Peyer's patch (tissue), 4 donors: Measurements from ENCODE around the gene TCEAL1.

Experiments
- CTCF ChIP-seq, 6 experiments: fragments of 450-650 bp in 4 of 6; fragments of 200-600 bp in 2 of 6; sonication (generic) in 1 of 6; IDR thresholded peaks; one replicate each; pipeline ENCODE4 v1.5.1; 2017 to 2019; ENCODE audit warnings: antibody characterized with exemption in 6 of 6, mild to moderate bottlenecking in 3 of 6, moderate library complexity in 1 of 6
- POLR2A ChIP-seq, 2 donors: fragments of 450-650 bp; IDR thresholded peaks; one replicate each; pipeline ENCODE4 v1.5.1; 2017; ENCODE audit warnings: antibody characterized with exemption in 2 of 2, mild to moderate bottlenecking in 2 of 2, moderate library complexity in 2 of 2

GRCh38 chrX:103628386-103629317 is at the start of gene TCEAL1:
- TF ChIP-seq CTCF (IDR thresholded peaks at IDR 0.05), result peak in 2 of 6 experiments; percentile 10 to 14
- TF ChIP-seq POLR2A (IDR thresholded peaks at IDR 0.05), result no peak
